Karpas-422 (cell line): ENCODE data around the gene HSPH1. TPM values are rescaled to one million over a fixed set of nuclear protein-coding genes. Genes with fewer than 3 reads are reported as not detected.

Experiments
- DNase-seq: peaks from one replicate; pipeline ENCODE4 v3.0.0-alpha.2; 2015
- H2AFZ ChIP-seq: fragments of 200-600 bp; sonication (generic); 2 replicates; pipeline ENCODE4 v1.6.1; 2014; ENCODE audit warnings: antibody characterized with exemption, low read length, mixed read lengths
- H3K27ac ChIP-seq: fragments of 200-600 bp; sonication (generic); 2 replicates; pipeline ENCODE4 v1.5.1; 2014; ENCODE audit warnings: mild to moderate bottlenecking, low read length, moderate library complexity
- H3K27me3 ChIP-seq: fragments of 200-600 bp; sonication (generic); 2 replicates; pipeline ENCODE4 v1.6.1; 2014; ENCODE audit warnings: low read length, mixed read lengths
- H3K36me3 ChIP-seq: fragments of 200-600 bp; sonication (generic); 2 replicates; pipeline ENCODE4 v1.6.1; 2014; ENCODE audit warnings: low read length, mixed read lengths; ENCODE audit not compliant: insufficient read depth
- H3K4me1 ChIP-seq: fragments of 200-600 bp; sonication (generic); 2 replicates; pipeline ENCODE4 v1.6.1; 2014; ENCODE audit warnings: mild to moderate bottlenecking, low read length, mixed read lengths
- H3K4me2 ChIP-seq: fragments of 200-600 bp; sonication (generic); 2 replicates; pipeline ENCODE4 v1.6.1; 2014; ENCODE audit warnings: low read length, low read depth, mild to moderate bottlenecking; ENCODE audit not compliant: poor library complexity, severe bottlenecking
- H3K4me3 ChIP-seq: fragments of 200-600 bp; sonication (generic); 2 replicates; pipeline ENCODE4 v1.5.1; 2014; ENCODE audit warnings: mild to moderate bottlenecking, antibody characterized with exemption, low read length, mixed read lengths
- H3K79me2 ChIP-seq: fragments of 200-600 bp; sonication (generic); 2 replicates; pipeline ENCODE4 v1.6.1; 2014; ENCODE audit warnings: mild to moderate bottlenecking, low read length, mixed read lengths
- H3K9ac ChIP-seq: fragments of 200-600 bp; sonication (generic); 2 replicates; pipeline ENCODE4 v1.6.0; 2014; ENCODE audit warnings: low read length
- H3K9me2 ChIP-seq: fragments of 200-600 bp; sonication (generic), shearing (Covaris generic); replicated peaks from 2 replicates; pipeline ENCODE4 v1.6.0; 2014; ENCODE audit warnings: mild to moderate bottlenecking, low read length, moderate library complexity; ENCODE audit not compliant: insufficient read depth
- H3K9me3 ChIP-seq: fragments of 300-700, 200-600 bp; sonication (generic); 2 replicates; pipeline ENCODE4 v1.6.1; 2014; ENCODE audit warnings: low read length, mixed read lengths
- H4K20me1 ChIP-seq: fragments of 200-600 bp; sonication (generic); 2 replicates; pipeline ENCODE4 v1.6.1; 2014; ENCODE audit warnings: mild to moderate bottlenecking, antibody characterized with exemption, low read length, low read depth; ENCODE audit not compliant: insufficient read depth
- total RNA-seq: library from RNA; depleted of rRNA; stranded (reverse); fragments of >200 nt; shearing (Covaris generic); gene quantifications from 2 replicates; pipeline ENCODE4 v1.2.3, GENCODE V29; 2014; ENCODE audit warnings: low replicate concordance

Gene HSPH1
- total RNA-seq, 1 experiment from 2014 or later, result 116 TPM

DNA sequence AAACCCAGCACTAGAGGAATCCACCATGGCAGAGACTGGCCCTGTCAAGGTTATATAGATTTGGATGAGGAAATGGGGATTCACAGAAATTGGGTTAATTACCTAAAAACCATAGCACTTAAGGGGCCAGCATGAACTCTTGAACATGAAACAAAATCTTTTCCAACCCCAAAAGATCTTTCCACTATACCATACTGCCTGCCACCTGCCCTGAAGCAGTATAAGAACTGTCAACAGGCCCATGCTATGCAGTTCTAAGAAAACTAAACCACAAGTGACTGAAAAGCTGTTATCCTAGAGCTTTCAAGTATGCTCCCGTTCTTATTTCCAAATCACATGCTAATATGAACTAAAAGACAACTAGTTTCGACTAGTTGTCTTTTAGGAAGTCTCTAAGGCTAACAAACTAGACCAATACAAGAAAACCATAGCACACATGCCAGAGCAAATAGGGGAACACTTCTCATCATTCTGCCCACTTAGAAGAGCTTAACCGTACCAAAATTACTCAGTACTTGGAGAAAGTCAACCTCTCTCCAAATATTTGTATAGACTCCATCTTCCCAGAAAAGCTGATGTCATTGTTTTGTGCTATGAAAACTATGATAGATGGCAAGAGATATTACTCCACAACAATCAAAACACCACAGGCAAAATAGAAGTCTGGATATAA is 27.5 kb downstream of the HSPH1 start:
- Histone ChIP-seq H4K20me1 (0 out of 2 replicates have a peak, but pooled peaks cover 16% of the 10 kb centered on the region), H3K79me2 (no peaks in the 10 kb centered on the region), H3K4me1 (no peaks in the 10 kb centered on the region), H3K27ac (no peak overlapping the region), H2AFZ (no peak overlapping the region), H3K9me3 (no peaks in the 10 kb centered on the region), H3K9ac (no peak overlapping the region), H3K27me3 (no peaks in the 10 kb centered on the region), H3K4me2 (no peak overlapping the region), H3K4me3 (no peak overlapping the region), H3K36me3 (peaks cover 43% of the 10 kb centered on the region), H3K9me2 (no peaks in the 10 kb centered on the region)
- no peak for DNase-seq

DNA sequence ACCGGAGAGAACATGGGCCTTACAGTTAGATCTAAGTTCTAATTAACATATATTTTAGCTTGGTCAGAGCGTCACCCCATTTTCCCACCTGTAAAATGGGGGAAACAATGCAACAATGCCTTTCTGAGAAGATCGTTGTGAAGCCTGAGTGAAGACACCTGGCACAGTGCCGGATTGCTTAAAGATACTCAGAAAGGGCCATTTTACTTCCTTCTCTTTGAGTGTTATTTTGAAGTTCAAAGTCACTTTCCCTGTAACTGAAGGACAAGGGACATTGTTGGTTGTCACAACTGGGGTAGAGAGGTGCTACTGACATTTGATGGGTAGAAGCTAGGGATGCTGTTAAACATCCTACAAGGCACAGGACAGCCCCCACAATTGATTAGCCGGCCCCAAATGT is 28.1 kb downstream of the HSPH1 start:
- no peak overlapping the region for H2AFZ ChIP-seq
- H4K20me1 ChIP-seq, result 0 out of 2 replicates have a peak, but pooled peaks cover 16% of the 10 kb centered on the region
- H3K4me2 ChIP-seq, result no peak overlapping the region
- no peaks in the 10 kb centered on the region for H3K27me3 ChIP-seq
- no peaks in the 10 kb centered on the region for H3K4me1 ChIP-seq
- no peaks in the 10 kb centered on the region for H3K79me2 ChIP-seq
- H3K9me2 ChIP-seq, result no peaks in the 10 kb centered on the region
- H3K4me3 ChIP-seq, result no peak overlapping the region
- no peaks in the 10 kb centered on the region for H3K9me3 ChIP-seq
- no peak for DNase-seq
- no peak overlapping the region for H3K27ac ChIP-seq
- peaks cover 39% of the 10 kb centered on the region for H3K36me3 ChIP-seq
- no peak overlapping the region for H3K9ac ChIP-seq

DNA sequence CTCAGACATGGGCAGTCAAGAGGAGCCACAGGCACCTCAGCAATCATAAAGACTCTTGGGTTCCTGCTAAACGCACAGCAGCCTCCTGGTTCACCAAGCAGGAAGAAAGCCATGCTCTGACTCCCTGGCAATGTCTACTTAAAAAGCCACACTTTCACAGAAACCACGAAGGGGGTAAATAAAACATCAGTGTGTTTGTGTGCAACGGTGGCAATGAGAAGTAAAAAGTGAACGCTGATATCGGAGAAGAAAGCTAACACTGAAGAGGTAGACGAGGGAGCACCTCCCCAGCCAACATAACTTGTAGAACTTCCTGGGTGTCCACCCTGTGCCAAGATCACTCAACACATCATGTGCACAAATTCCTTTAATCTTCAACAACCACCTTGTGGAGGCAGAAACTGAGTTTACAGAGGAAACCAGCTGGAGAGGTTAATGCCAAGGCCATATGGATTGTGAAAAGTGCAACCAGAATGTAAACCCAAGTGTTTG is 30.2 kb downstream of the HSPH1 start:
- no peak overlapping the region for H3K27ac ChIP-seq
- H3K27me3 ChIP-seq, result no peaks in the 10 kb centered on the region
- no peak overlapping the region for H3K4me3 ChIP-seq
- DNase-seq, result no peak
- H3K4me1 ChIP-seq, result no peaks in the 10 kb centered on the region
- H3K79me2 ChIP-seq, result no peaks in the 10 kb centered on the region
- 0 out of 2 replicates have a peak, but pooled peaks cover 12% of the 10 kb centered on the region for H4K20me1 ChIP-seq
- no peak overlapping the region for H3K9ac ChIP-seq
- H3K4me2 ChIP-seq, result no peak overlapping the region
- H3K36me3 ChIP-seq, result peaks cover 19% of the 10 kb centered on the region; the same call in 1 of the 2 replicates
- H2AFZ ChIP-seq, result no peak overlapping the region
- H3K9me2 ChIP-seq, result no peaks in the 10 kb centered on the region
- H3K9me3 ChIP-seq, result no peaks in the 10 kb centered on the region

DNA sequence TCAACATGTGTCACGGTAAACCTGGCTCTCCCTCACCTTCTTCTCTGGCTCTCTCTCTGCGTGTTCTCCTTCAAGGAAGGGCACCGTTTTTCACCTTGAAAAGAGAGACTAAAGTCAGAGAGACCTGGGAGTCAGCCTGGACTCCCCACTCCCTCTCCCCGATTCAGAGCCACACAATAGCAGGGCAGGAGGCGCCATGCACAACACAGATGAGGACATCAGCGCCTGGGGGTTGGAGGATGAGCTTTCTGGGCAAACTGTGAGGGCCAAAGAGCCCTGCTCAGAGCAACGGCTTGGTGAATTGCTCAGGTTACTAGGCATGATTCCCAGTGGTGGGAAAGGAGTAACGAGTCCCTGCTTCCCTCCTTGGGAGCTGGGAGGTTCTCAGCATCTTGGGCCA is 32.3 kb downstream of the HSPH1 start:
- no peaks in the 10 kb centered on the region for H4K20me1 ChIP-seq
- no peaks in the 10 kb centered on the region for H3K27me3 ChIP-seq
- H3K36me3 ChIP-seq, result no peaks in the 10 kb centered on the region; the same call in 1 of the 2 replicates
- no peak overlapping the region for H3K27ac ChIP-seq
- no peaks in the 10 kb centered on the region for H3K9me2 ChIP-seq
- H3K4me1 ChIP-seq, result no peaks in the 10 kb centered on the region
- H3K9me3 ChIP-seq, result no peaks in the 10 kb centered on the region
- no peak overlapping the region for H2AFZ ChIP-seq
- H3K4me3 ChIP-seq, result no peak overlapping the region
- H3K79me2 ChIP-seq, result no peaks in the 10 kb centered on the region
- H3K9ac ChIP-seq, result no peak overlapping the region
- no peak for DNase-seq
- H3K4me2 ChIP-seq, result no peak overlapping the region

DNA sequence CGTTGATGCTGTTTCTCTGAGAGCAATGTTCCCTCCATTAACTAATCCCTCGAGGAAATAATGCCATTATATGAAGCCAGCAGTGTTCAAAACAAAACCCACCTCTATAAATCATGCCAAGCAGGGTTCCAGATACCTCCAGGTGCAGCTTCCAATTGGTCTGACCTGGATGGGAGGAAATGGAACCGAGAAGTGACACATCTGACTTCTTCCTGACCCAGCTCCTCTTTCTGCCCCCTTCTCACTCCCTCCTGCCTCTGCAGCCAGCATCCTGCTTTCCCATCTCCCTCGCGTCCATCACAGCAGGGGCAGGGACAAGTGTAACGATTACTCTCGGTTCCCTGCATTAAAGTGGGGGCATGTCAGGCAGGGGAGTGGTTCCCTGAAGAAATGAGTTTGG is 37.5 kb downstream of the HSPH1 start:
- Histone ChIP-seq H3K4me3 (no peak overlapping the region), H3K27ac (no peak overlapping the region), H3K4me2 (no peak overlapping the region), H3K9me2 (no peaks in the 10 kb centered on the region), H3K4me1 (no peaks in the 10 kb centered on the region; the same call in 1 of the 2 replicates), H3K79me2 (no peaks in the 10 kb centered on the region), H4K20me1 (no peaks in the 10 kb centered on the region), H2AFZ (no peak overlapping the region), H3K9me3 (no peaks in the 10 kb centered on the region), H3K36me3 (no peaks in the 10 kb centered on the region), H3K9ac (no peak overlapping the region), H3K27me3 (no peaks in the 10 kb centered on the region)
- no peak for DNase-seq

DNA sequence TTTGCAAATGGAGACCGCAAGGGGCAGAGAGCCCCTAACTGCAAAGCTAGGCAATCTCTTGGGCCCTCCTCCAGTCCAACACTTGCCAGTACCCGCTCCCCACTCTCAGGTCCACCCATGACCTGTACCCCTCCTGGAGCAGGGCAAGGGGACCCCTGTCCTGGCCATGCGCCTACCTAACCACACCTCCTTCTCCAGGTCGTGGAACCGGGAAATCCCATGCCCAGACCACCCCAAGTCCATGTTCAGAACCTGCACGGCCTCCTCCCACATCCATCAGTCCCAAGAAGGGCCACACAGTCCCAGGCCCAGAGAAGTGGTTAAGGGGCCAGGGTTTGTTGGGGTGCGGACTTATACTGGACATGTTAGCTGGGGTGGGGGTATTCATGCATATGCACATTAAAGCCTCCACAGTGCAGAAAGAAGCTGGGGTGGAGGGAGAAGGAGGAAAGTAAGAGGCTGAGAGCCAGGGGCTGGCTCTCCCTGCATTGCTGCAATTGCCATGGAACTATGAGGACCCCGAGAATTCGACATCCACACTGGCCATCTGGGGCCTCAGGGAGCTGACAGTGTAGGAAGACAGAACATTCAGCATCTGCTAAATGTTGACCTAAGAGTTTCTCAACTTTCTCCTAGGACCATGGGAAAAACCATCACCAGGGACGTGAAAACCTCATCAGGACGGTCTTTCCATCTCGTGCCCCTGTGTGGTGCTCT is 39.0 kb downstream of the HSPH1 start:
- no peaks in the 10 kb centered on the region for H3K79me2 ChIP-seq
- H3K4me1 ChIP-seq, result no peaks in the 10 kb centered on the region; the same call in 1 of the 2 replicates
- H3K9ac ChIP-seq, result no peak overlapping the region
- no peaks in the 10 kb centered on the region for H3K9me3 ChIP-seq
- no peaks in the 10 kb centered on the region for H3K27me3 ChIP-seq
- no peak for DNase-seq
- H4K20me1 ChIP-seq, result no peaks in the 10 kb centered on the region
- no peaks in the 10 kb centered on the region for H3K36me3 ChIP-seq
- H2AFZ ChIP-seq, result no peak overlapping the region
- no peak overlapping the region for H3K4me2 ChIP-seq
- no peak overlapping the region for H3K4me3 ChIP-seq
- H3K9me2 ChIP-seq, result no peaks in the 10 kb centered on the region
- no peak overlapping the region for H3K27ac ChIP-seq

DNA sequence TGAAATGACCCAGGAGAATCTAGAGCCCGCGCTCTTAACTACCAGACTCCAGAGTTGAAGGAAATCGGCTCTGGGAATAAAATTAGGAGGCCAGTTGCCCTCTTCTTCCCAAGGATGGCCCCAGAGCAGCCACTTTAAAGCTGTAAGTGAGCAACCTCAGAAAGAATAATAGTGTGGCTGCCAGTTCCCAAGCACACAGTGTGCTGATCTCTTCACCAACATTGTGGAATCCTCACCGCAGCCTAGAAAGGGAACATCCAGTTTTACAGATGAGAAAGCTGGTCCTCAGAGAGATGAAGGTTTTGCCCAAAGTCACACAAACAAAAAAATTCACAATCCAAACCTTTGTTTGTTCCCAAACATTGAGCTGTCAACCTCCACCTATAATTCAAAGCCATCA is 39.6 kb downstream of the HSPH1 start:
- Histone ChIP-seq H2AFZ (no peak overlapping the region), H3K4me2 (no peak overlapping the region), H3K27ac (no peak overlapping the region), H3K4me1 (no peaks in the 10 kb centered on the region; the same call in 1 of the 2 replicates), H3K79me2 (no peaks in the 10 kb centered on the region), H3K36me3 (no peaks in the 10 kb centered on the region), H4K20me1 (no peaks in the 10 kb centered on the region), H3K9me2 (no peaks in the 10 kb centered on the region), H3K9ac (no peak overlapping the region), H3K4me3 (no peak overlapping the region), H3K27me3 (no peaks in the 10 kb centered on the region), H3K9me3 (no peaks in the 10 kb centered on the region)
- DNase-seq, result no peak

DNA sequence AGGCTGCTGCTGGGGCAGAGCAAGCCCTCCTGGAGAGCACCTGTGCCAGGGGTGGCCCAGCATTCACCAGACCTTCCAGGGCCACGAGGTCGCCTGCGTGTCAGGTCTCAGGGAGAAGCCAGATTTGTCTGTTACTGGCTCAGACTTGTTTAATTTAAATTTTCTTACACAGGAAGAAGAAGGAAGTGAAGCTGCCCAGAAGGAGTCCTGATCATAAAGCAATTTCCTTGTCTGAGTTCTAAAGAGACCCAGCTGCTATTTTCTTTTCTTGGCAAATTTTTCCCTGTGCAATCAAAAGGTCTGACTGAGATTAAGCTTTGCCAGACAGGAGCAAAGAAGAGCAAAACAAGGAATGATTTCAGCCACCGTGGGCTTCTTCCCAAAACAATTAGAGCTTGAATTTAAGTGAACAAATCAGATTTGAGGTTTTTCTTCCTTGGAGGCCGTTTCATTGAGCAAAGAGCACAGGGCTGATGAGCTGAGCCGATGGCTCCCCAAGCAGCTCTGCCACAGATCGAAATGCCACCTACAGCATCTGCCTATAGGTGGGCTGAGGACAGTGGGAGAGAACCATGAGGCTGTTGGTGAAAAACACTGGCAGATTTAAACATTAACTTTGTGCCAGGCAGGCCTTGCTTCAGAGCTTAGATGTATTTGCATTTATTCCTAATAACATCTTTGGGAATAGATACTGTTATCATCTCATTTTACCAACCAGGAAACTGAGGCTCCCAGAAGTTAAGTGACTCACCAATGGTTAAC is 40.1 kb downstream of the HSPH1 start:
- H2AFZ ChIP-seq, result no peak overlapping the region
- no peak overlapping the region for H3K4me2 ChIP-seq
- H3K27ac ChIP-seq, result no peak overlapping the region

More for the DNA sequence above, 40.1 kb downstream of the HSPH1 start:
- Histone ChIP-seq H3K9me3 (no peaks in the 10 kb centered on the region), H3K27me3 (no peaks in the 10 kb centered on the region), H3K9ac (no peak overlapping the region), H3K79me2 (no peaks in the 10 kb centered on the region), H4K20me1 (no peaks in the 10 kb centered on the region), H3K4me1 (no peaks in the 10 kb centered on the region; the same call in 1 of the 2 replicates), H3K9me2 (no peaks in the 10 kb centered on the region), H3K4me3 (no peak overlapping the region), H3K36me3 (no peaks in the 10 kb centered on the region)
- DNase-seq, result no peak
